Cerebellar nuclear complex (tissue), 1 donor: ENCODE data around the gene KCNMB1.

ENCODE experiments used
- DNase-seq, 2 experiments: peaks; one replicate each; lab custom pipeline; 2025; lab: John Stamatoyannopoulos, UW

KCNMB1 gene

DNA sequence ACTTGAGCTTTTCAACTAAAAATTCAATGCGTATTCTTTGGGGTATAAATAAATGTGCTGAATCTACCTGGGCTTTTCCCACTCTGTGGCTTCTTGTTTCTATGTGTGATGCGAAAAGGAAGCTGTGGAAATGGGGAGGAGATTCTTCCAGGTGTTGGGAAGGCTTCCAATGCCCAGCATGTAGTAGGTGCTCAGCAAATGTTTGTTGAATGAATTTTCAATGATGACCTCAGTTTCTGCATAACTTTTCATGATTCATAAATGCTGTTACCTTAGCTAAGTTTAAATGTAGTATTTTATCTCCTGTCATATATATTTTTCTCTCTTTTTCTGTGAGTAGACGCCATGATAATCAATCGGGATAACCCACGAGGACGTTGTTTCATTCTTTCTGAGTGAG lies 25.6 kb upstream of the KCNMB1 start:
- no peak for DNase-seq

DNA sequence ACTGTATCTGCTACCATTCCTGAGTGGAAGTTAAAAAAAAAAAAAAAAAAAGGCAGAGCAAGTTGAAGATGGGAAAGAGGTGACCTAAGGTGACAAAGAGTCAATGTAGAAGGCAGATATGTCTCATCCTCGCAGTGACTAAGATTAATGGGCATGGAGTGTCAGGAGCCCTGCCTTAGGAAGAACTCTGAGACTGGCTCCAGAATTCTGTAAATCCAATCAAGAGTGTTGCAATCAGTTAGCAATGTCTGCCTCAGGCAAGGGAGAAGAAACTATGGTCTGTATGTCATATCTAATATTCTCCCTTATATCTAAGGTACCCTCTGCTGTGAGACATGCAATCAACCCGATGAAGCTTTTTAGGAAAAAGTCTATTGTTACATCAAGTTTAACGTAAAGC lies 24.7 kb upstream of the KCNMB1 start:
- DNase-seq: no peak

DNA sequence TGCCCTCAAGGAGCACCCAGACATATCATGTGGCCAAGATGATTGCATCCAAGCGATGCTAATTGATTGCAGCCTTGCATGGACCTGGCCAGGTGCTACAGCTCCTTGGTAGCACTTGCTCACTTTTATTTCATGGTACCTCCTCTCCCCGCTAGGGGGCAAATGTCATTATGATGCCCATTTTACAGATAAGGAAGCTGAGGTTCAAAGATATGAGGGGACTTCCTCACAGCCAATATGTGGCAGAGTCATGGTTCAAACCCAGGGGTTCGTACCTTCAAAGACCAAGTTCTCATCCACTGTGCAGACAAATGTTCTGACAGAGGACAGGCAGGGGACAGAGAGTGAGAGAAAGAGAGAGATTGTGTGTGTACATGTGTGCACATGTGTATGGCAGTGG lies 21.9 kb upstream of the KCNMB1 start:
- DNase-seq: no peak

DNA sequence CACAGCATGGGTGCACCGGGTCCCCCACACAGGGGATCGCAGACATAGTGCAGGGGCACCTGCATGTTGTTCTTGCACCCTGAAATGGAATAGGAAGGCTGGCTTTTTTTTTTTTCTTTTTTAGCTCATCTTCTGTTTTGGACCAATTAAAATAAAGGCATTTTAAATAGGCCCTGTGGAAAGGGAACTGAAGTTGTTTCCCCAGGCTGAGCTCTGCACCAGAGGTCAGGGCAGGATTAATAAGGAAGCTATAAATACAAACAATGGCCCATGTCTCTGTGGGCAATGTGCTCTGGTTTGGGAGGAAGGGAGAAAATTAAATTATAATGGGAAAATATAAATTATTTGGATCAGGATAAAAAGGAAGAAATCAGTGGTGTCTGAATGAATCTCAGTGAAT lies 21.2 kb upstream of the KCNMB1 start:
- no peak for DNase-seq

DNA sequence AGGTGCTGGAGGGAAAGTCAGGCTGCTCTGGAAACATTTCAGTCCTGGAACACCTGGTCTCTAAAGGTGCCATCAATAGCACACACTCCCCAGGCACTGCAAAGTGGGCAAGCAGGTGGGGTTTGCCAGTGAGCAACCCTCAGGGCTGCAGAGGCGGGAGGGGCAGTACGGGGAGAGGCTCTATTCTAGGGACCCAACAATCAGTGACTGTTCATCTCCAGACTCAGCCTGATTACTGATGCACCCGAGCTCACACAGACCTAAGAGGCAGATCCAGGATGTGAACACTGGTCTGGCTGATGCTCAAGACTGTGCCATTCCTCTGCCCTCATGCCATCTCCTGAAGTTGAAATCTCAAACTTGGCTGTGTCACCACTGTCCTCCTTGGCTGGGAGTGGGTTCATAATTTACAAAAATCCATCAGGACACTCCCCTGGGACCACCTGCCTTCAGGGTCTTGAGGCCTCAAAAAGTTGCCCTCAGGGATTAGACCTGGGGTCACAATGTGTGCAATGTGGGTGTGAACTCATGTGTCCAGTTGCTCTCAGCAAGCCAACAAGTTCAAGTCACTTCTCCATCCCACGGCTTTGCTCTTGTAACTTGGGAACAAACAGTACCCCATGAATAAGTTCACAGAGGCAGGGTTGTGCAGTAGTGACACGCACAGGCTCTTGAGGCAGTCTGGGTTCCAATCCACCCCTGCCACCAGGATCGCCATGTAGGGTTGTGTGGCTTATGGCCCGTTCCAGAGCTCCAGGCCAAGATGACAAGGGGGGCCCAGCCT lies 19.9 kb upstream of the KCNMB1 start:
- no peak for DNase-seq

DNA sequence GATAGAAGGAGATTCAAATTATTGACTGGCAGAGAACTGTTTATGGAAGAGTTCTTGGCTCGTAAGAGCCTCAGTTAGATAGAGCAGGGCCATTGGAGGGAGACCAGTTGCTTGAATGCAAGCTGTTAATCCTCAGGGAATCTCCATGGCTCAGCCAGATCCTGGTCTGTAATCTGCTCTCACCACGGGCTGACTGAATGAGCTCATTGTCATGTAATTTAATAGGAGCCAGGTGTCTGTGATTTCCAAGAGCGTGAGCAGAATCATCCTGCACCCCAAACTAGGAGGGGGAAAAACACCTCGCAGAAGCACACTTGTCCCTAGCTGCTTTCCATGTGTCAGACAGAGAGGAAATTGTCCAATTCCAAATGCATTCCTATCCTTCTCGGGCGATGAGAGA lies 19.1 kb upstream of the KCNMB1 start:
- no peak for DNase-seq

DNA sequence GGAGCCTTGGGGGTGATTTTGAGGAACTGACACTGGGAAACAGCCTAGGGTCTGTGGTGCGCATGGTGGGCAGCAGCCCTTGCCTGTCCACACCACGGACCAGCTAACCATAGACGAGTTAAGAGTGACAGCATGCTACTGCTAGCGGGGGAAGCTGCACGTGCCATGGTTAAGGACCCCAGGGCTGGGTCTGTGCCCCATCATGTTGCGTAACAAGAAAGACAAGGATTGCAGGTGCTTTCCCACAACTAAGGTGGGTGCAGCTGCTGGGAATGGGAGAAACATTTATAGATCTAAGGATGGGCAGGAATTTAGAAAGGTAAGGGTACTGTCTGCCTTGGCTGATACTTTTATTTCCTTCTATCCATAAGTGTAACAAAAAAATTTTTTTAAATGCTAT lies 17.9 kb upstream of the KCNMB1 start:
- DNase-seq: no peak

DNA sequence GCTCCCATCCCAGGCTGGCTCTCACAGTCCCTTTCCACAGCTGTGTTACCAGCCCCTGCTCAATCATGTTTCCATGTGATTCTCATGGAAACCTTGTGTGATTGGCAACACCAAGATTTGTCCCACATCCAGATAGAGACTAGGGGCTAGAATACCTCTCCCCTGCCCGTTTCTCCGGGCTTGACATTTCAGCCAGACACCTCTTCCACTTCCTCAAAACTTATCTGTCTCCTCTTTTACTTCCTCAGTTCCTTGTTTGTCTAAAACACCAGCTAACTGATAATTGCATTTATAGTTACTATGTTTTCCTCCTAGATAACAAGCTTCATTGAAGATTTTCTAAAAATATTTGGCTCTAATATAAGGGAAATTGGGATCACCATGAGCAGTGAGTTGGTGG lies 16.6 kb upstream of the KCNMB1 start:
- DNase-seq: no peak

DNA sequence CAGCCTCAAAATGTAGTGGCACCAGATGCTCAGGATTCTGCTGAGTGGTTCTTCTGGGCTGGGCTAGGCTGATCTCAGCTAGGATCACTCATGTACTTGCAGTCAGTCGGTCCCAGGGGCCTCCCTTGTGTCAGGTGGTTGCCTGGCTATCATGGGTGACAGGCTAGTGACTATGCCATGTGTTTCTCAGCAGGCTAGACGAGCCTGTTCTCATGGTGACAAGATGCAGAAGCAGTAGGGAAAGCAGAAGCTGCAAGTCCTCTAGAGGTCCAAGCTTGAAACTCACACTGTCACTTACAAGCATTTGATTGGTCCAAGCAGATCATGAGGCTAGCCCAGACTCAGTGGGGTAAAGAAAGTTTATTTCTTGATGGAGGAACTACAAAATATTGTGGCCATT lies 15.2 kb upstream of the KCNMB1 start:
- no peak for DNase-seq

DNA sequence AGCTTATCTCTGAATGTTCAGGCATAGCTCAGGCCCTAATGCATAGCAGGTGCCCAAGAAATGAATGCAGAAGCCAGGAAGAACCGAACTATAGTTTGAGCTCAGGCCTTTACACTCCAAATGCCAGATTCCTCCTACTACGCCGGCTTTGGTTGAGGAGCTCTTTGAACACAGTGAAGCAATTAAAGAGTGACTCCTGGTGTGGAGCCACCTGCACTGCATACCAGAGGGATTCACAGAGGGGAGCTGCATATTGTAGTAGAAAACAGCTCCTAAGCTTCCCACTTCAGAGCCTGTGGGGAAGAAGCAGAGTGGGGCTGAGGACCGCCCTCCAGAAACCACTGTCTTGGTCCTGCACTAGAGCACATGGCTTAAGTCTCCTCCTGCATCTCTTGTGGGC lies 14.5 kb upstream of the KCNMB1 start:
- no peak for DNase-seq

DNA sequence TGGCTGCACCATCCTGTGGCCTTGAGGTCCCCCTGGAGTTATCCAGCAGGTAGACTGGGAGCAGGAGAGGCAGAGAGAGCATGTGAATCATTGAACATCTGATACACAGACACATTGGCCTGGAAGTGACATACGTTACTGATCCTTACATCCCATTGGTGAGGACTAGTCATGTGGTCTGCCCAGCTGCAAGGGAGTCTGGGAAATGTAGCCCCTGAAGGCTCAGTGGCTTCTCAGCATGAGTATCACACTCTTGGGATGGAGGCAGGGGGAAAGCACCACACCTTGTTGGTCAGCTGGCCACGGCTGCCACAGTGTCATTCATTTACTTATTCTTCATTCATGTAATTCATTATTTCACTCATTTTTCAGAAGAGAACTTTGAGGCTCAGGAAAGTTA lies 13.3 kb upstream of the KCNMB1 start:
- DNase-seq: no peak

DNA sequence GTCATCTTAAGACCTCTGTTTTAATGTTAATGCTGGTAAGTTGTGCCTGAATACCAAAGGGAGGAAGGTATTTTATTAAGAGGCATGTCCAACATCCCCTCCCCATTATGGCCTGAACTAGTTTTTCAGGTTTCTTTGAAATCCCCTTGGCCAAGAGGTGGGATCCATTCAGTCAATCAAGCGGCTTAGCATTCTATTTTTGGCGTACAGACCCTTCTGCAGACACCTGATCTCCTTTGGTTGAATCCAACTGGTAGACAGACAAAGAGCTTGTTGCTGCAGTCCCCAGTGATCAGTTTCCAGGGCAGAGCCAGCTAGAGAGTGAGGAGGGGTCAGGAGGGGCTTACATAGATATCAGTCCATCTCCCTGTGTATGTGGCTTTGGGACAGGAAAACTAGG lies 7.9 kb upstream of the KCNMB1 start:
- DNase-seq: no peak

DNA sequence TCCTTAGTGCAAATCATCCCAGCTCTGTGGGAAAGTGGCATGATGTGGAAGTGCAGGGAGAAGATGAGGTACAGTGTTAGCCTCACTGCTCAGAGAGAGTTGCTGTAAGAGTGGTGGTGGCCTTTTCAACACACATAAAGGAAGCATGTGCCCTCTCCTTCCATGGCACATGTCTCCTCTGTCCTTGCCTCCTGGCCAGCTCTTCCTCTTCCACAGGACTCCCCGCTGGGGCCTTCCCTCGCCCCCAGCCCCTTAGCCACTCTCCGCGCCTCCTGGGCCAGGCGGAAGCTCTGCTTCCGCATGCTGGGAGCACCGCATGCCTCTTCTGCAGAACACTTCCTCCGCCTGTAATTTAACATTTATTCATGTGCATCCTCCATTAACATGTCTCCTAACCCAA lies 4.8 kb upstream of the KCNMB1 start:
- no peak for DNase-seq

DNA sequence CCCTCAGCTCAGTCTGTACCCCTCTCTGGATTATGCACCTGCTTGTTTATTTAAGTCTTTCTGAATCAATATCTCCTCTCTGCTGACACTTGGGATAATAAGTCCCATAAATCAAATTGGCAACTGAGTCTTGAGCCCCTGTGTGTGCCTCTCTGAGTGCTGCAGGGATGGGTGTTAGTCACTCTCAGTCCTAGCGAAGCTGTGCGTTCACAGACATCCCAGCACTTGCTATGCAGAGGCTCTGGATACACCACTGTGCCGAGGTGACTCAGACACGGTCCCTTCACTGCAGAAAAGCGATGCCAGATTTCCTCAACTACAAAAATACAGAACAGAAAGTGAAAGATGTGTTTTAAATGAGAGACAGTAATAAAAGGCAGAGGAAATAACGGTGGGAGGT lies 4.1 kb upstream of the KCNMB1 start:
- no peak for DNase-seq

DNA sequence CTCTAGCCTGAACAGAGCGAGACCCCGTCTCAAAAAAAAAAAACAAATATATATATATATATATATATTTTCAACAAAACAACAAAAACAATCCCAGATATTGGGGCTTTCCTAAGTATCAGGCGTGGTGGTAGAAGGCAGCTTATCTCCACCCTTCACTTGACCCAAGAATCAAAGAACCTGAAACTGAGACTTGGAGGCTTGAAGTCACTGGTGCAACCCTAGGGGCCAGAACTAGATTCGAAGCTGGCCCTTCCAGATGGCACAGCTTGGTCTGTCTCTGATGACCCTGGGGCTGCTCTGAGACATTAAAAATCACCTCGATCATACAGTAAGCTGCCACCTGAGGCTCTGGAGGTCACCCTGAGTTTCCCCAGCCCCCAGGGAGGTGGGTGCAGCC lies 1.3 kb upstream of the KCNMB1 start:
- no peak for DNase-seq

DNA sequence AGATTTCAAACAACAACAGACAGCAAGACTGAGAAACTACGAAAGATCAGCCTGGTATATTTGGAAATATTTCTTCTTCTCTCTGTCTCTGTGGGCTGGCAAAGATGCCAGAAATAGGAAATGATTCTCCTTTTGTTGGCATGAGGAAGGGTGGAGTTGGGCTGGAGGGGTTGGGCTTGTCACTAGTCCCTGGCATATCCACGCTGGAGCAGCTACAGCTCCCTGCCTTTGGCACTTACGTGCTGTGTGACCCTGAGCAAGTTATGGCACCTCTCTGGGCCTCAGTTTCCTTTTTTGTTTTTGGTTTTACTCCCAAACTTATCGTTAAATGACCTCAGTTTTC lies 354 bp upstream of the KCNMB1 start:
- DNase-seq: no peak

DNA sequence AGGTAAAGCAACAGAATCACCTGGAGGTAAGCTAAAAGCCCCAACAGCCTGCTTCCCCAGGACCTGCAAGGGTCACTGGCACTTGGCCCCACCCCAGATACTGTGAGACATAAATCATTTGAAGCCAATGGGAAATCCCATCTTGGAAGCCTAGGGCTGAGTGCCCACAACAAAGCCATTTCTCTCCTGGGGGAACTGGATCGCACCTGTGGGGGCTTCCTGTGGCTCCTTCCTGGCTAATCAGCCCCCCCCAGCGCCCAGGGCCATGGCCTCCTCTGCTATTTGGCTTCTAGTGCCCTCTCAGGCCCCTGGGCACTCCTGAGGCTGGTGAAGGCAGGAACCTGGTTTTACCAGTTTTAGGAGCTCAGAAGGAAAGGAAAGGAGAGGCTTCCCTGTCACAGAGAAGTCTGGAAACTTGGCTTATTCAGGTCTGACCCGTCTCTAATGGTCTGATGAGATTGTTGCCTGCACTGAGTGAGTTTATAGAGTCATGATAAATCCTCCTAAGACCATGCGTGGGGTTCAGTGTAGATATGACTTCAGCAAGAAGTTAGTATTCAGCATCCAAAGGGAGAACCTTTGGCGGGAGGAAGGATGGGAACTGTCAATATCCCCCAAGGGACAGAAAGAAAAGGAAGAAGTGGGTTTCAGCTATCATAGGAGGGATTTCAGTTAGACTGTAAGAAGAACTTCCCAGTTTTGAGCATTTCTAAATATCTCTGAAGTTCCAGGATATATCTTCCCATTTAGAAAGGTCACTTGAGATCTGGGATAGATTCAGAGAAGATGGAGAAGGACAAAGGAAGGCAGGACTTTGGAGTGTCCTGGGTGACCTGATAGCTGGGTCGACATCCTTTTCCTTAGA lies 1.2 kb downstream of the KCNMB1 start:
- DNase-seq: no peak

DNA sequence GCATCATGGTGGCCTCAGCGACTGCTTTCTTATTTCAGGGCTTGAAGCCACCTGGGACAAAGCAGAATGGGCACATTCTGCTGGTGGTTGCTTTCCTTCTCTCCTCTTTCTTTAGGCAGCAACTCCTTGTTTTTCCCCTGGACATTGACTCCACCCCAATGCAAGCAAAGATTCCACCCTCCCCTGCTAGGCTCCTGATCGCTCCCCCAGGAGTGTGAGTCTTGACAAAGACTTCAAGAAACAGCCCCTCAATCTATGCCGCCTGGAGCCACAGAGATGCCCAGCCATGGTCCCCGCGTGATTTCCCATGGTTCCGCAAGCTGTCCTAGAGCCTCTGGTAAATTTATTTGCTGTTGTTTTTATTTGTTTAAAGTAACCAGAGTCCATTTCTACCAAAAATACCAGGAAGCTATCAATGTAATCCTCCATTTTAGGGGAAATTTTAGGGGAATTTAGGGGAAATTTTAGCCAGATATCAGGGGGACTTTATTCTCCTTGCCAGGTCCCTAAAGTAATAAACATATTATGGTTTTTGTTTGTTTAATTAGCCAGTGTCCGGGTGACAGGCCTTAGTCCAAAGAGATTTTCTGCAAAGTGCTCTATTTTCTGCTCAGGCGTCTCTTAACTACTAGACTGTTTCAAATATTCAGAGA lies 2.3 kb downstream of the KCNMB1 start:
- no peak for DNase-seq

DNA sequence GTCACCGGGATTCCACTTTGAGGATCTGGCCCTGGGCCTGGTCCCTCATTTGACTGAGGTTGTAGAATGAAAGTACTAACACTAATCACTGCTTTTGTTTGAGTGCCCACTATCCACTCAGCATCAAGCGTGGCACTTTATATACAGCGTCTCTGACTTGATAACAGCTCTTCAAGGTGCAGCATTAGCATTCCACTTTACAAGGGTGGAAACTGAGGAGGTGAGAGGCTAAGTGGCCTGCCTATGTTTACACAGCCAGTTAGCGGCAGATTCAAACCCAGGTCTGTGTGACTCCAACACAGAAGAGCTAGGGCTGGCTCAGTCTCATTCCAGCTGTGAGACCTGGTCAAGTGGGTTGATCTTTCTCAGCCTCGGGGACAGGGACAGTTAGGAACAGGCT lies 5.9 kb downstream of the KCNMB1 start:
- DNase-seq: no peak

DNA sequence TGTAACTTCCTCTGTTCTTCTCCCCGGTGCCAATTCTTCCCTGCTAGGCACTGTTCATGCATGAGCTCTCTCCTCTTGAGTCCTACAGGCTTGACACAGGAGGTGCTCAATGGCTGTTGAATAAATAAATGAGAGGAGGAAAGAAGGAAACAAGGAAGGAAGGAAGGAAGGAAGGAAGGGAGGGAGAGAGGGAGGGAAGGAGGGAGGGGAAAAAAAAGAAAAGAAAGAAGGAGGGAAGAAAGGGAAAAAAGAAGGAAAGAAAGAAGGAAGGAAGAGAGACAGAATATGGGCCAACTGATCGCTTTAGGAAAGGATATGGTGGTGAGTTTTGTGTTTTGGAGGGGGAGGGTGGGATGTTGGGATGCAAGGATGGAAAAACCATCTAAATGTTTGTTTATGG lies 6.4 kb downstream of the KCNMB1 start:
- no peak for DNase-seq

DNA sequence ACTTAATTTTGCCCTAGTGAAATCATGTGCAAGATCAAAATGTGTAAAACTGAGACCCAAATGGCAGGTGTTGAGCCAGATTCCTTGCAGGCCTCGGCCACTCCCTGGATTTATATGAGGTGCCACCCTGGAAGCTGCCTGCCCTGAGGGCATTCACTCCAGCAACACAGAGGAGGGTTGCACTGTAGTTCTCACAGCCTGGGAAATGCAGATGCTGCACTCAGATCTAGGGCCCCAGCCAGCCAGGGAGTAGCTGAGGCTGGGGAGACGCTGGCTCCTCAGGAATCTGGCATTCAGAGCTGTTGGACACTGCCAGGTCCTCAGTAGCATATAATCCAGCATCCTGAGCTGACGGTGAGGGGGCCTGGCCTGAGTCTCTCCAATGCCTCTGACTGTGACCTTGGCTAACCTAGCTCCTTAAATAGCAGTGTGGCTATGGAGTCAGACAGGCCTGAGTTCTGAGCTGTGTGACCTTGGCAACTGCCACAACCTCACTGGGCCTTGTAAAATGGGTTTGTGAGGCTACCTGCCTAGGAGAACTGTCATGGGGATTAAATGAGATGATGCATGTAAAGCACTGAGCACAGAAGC lies 8.7 kb downstream of the KCNMB1 start:
- DNase-seq: no peak

DNA sequence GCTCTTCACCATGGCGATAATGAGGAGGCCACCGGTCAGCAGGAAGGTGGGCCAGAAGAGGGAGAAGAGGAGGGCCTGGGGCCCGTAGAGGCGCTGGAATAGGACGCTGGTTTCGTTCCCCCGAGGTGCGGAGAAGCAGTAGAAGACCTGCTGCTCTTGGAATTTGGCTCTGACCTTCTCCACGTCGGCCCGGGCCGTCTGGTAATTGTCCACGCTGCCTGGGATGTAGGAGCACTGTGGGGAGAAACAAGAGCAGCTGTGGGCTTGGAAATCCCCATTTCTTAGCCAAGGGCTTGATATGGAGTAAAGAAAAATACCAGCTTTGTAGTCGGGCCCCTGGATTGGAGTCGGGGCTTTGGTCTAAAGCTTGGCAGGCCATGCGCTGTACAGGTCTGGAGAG lies 10.4 kb downstream of the KCNMB1 start:
- no peak for DNase-seq

DNA sequence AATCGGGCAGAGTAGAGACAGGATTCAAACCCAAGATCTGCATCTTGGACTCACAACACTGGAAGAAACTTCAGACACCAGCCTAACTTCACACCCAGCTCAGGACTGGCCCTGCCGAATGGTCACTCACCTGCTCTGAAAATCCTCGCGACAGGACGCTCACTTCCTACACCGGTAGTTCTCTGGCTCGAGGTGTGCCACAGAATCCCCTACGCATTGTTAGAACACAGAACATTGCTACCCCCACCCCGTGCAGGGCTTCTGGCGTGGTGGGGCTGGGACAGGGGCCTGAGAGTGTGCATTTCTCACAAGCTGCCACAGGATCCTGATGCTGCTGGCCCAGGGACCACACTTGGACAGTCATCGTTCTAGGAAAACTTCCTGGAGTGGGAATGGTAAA lies 12.1 kb downstream of the KCNMB1 start:
- no peak for DNase-seq
